OCI-LY3 (cell line): ENCODE measurements around the gene TNKS2.

Source experiments
- CTCF ChIP-seq: fragments of 200-600, 300-600 bp; sonication (generic); IDR thresholded peaks from 2 replicates; pipeline ENCODE4 v1.5.1; 2014; ENCODE audit warnings: antibody characterized with exemption, low read length, low read depth
- EZH2phosphoT487 ChIP-seq: fragments of 200-600 bp; shearing (Covaris generic); IDR thresholded peaks from 2 replicates; pipeline ENCODE4 v1.6.1; 2018; ENCODE audit warnings: antibody characterized with exemption, mixed run types, low read depth

GRCh38 chr10:91875779-91876178 lies 77.6 kb downstream of the TNKS2 start:
- TF ChIP-seq CTCF (no peak), EZH2phosphoT487 (no peak)
